Hepatic stellate cell (primary cell): ENCODE measurements around the gene RANGRF.
"Not testable (repeated sequence)": the region's sequence is repeated elsewhere in the genome, so short reads cannot be mapped to it uniquely, and the experiment has no call there.

ENCODE experiments used
- DNase-seq: peaks from one replicate; pipeline ENCODE4 v3.0.0; 2011; ENCODE audit warnings: low spot score

RANGRF gene, protein sequence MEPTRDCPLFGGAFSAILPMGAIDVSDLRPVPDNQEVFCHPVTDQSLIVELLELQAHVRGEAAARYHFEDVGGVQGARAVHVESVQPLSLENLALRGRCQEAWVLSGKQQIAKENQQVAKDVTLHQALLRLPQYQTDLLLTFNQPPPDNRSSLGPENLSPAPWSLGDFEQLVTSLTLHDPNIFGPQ

DNA sequence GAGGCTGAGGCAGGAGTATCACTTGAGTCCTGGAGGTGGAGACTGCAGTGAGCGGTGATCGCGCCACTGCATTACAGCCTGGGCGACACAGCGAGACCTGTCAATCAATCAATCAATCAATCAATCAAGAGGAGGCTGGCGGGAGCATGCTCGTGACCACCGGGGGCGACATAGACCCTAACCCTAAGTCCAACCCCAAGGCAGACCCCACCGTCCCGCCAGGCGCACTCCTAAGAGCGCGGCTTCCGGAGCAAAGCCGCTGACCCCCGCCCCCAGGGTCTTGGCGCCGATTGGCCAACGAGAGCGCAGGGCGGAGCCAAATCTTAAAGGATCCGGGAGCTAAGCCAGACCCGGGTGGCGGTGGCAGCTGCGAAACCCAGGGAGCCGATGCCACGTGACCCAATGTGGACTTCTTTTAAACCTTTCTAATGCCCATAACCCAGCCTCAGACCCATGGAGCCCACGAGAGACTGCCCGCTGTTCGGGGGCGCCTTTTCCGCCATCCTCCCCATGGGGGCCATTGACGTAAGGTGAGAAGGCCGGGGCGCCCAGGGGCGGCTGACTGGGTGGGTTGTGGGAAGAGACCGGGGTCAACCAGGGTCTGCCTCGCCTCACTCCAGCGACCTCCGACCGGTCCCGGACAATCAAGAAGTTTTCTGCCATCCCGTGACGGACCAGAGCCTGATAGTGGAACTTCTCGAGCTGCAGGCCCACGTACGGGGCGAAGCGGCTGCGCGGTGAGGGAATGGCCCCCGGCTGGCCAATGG, at the start of gene RANGRF:
Gene RANGRF (plus strand): TSS at position 335 of the 767 bp plus-strand sequence. CDS start 119 bp downstream, at position 454.
- peak; percentile 98 for DNase-seq

DNA sequence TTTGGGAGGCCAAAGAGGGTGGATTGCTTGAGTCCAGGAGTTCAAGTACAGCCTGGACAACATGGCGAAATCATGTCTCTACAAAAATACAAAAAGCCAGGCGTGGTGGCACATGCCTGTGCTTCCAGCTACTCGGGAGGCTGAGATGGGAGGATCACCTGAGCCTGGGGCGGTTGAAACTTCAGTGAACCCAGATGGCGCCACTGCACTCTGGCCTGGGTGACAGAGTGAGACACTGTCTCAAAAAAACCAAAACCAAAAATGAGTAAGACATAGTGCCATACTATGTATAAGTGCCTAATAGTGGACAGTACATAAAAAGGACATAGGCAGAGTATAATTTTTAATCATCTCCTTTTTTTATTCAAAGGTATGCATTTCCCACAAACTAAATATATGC, 44.6 kb upstream of the RANGRF start:
- DNase-seq, result no peak

DNA sequence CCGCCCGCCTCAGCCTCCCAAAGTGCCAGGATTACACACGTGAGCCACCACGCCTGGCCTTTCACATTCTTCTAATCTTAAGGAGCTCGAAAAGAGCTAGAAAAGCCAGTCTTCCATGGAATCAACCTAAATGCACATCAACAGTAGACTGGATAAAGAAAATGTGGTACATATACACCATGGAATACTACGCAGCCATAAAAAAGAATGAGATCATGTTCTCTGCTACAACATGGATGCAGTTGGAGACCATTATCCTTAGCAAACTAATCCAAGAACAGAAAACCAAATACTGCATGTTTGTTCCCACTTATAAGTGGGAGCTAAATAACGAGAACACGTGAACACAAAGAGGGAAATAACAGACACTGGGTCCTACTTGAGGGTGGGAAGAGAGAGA, 43.7 kb upstream of the RANGRF start:
- no peak for DNase-seq

DNA sequence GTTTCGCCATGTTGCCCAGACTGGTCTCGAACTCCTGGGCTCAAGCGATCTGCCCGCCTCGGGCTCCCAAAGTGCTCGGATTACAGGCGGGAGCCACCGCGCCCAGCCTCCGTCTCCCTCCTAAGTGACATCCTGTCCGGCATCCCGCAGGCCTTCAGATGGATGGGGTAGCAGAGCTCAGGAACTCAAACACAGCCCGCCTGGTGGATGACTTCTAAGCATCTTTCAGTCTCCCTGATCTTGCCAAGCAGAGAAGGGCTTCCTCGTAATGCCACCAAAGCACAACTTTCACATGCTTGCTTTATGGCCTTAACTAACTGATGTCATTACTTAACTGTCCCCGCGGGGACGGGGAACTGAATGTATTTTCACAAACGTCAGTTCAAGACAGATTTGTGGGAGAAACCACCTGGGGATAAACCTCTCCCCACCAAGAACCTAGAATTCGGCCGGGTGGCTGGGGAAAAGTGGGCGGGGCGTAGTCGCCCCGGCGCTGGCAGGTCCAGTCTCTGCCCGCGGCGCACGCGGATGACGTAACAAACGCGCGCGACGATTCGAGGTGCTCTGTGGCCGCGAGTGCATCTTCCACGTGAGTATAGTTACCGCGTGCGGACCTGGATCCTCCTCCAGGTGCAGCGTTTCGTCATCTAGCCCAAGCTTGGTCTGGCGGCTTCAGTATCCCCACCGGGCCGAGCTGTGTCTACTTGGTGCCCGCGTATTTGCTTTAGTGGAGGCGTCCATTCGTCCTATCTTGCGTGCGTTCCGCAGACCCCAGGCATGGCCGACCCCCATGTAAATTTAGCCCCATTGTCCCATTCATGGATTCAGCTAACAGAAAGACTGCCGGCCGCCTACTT, 39.5 kb upstream of the RANGRF start, which contains the start of gene PFAS:
Gene PFAS (plus strand): TSS at position 539 of the 857 bp plus-strand sequence. CDS start 4,649 bp downstream, outside the sequence.
- DNase-seq, result peak; percentile 94

DNA sequence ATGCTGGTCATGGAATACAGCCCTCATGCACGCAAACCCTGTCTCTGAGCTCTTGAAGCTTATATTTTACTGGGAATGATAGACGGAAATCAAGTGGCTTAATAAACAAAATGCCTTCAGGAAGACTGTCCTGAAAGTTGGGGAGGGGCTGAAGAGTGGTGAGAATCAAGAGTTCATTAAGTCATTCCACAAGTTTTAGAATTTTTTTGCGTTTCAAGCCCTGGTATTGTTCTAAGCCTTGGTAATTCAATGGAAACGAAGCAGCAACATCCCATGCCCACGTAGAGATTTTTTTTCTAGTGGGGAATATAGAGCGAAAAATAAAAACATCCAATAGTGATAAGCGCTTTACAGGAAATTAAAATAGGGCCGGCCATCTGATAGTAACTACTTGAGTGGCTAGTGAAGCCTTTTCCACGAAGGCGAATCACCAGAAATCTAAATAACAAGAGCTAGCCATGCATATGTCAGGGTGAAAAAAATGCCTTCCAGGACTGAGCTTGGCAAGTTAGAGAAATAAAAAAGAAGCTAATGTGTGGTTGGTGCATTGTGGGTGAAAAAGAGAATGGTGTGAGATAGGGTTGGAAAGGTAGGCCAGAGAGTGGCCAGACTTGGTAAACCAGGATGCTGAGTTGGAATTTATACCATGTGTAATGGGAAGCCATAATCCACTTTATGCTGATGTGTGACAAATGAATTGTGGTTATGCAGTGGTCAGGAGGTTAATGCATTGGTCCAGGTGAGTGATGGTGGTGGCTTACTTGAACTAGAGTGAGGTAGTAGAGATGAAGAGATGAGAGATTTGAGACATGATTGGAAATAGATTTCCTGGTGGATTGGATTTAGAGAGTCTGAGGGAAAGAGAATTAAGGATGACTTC, 38.6 kb upstream of the RANGRF start:
- no peak for DNase-seq

DNA sequence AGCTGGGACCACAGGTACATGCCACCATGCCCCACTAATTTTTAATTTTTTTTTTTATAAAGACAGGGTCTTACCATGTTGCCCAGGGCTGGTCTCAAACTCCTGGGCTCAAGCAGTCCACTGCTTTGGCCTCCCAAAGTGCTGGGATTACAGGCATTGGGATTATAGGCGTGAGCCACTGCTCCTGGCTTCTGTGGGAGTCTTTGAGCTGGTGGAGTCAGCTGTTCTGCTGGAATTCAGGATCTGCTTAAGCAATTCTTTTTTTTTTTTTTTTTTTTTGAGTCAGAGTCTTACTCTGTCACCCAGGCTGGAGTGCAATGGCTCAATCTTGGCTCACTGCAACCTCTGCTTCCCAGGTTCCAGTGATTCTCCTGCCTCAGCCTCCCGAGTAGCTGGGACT, 37.1 kb upstream of the RANGRF start:
- DNase-seq, result not testable (repeated sequence)

DNA sequence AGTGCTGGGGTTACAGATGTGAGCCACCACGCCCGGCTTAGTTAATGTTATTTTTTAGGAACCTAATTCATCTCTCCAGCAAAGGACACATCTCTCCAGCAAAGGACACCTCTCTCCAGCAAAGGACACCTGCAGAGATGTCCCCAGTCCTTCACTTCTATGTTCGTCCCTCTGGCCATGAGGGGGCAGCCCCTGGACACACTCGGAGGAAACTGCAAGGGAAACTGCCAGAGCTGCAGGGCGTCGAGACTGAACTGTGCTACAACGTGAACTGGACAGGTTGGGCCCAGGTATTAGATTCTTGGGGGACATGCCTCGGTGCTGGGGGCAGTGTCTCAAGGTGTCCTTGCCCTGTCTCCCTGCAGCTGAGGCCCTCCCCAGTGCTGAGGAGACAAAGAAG, 34.7 kb upstream of the RANGRF start:
- peak; percentile 27 for DNase-seq

DNA sequence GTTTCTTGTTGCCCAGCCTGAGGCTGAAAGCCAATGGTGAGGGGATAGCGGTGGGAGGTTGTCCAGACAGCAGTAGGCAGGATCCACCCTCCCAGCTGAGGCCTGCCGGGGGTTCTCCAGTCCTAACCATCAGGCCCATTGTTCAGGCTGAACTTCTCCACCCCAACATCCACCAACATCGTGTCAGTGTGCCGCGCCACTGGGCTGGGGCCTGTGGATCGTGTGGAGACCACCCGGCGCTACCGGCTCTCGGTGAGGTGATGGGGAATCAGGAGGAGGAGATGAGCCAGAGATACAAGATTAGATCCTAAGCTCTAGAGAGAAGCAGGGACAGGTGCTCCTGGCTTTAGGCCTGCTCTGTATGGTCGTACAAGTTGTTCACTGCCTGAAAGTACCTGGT, 33.6 kb upstream of the RANGRF start:
- no peak for DNase-seq

DNA sequence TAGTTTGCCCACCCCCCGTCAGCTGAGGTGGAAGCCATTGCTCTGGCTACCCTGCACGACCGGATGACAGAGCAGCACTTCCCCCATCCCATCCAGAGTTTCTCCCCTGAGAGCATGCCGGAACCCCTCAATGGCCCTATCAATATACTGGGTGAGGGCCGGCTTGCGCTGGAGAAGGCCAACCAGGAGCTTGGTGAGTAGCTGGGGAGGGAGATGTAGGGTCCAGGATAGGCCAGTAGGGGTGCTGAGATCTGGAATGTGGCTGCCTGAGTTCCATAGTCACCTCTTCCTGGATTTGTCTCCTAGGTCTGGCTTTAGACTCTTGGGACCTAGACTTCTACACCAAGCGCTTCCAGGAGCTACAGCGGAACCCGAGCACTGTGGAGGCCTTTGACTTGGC, 33.0 kb upstream of the RANGRF start:
- no peak for DNase-seq

DNA sequence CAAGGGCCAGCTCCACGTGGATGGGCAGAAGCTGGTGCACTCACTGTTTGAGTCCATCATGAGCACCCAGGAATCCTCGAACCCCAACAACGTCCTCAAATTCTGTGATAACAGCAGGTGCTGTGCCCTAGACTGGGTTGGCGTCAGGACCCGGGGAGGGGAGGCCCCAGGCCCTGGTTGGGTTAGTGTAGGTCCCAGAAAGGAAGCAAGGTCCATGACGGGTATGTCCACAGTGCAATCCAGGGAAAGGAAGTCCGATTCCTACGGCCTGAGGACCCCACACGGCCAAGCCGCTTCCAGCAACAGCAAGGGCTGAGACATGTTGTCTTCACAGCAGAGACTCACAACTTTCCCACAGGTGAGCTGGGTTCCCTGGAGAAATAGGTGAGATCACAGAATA, 32.2 kb upstream of the RANGRF start:
- no peak for DNase-seq

DNA sequence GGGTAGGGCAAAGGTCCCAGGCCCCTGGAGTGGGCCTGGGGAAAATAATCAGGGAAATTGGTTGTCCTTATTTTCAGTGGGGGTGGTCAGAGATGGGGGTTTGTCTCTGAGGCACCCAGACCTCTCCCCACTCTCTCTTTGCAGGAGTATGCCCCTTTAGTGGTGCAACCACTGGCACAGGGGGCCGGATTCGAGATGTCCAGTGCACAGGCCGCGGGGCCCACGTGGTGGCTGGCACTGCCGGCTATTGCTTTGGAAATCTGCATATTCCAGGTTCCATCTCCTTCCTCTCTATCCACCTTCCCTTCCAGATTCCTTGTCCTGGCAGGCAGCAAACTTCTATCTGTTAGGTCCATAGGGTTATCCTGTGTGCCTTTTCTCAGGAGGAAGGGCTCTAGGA, 31.8 kb upstream of the RANGRF start:
- no peak for DNase-seq

DNA sequence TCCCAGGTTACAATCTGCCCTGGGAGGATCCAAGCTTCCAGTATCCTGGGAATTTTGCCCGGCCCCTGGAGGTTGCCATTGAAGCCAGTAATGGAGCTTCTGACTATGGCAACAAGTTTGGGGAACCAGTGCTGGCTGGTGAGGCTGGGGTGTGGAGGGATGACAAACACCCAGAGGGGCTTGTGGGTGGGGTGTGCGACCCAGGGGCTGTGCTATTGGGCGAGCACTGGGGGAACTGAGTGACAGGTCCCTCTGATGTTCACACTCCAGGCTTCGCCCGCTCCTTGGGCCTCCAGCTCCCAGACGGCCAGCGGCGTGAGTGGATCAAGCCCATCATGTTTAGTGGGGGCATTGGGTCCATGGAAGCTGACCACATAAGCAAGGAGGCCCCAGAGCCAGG, 30.7 kb upstream of the RANGRF start:
- no peak for DNase-seq

DNA sequence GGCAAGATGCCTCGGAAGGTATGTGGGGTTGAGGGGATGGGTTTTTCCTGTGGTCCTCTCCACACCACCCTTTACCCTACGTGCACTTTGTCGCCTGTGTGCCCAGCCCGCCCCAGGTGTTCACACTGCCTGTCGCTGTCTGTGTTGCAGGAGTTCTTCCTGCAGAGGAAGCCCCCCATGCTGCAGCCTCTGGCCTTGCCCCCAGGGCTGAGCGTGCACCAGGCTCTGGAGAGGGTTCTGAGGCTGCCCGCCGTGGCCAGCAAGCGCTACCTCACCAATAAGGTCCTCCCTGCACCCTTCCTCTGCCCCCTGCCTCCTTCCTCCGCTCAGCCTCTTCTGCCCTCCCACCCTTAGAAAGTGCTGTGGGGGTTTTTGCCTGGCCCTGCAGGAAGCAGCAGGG, 24.1 kb upstream of the RANGRF start:
- no peak for DNase-seq

DNA sequence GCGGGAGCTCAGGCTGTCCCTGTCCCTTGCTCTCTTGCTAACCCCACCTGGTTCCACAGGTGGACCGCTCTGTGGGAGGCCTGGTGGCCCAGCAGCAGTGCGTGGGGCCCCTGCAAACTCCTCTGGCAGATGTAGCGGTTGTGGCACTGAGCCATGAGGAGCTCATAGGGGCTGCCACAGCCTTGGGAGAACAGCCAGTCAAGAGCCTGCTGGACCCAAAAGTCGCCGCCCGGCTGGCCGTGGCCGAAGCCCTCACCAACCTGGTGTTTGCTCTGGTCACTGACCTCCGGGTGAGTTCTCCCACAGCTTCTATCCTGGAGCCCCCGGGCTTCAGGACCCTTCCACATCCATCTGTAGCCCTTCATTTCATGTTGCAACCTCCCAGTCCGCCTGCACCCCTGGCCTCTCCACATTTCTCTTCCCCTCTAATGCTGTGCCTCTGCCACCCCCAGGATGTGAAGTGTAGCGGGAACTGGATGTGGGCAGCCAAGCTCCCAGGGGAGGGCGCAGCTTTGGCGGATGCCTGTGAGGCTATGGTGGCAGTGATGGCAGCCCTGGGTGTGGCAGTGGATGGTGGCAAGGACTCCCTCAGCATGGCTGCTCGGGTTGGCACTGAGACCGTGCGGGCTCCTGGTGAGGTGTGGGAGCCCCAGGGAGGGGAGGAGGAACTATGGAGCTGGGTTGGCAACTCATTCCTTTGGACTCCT, 23.5 kb upstream of the RANGRF start:
- no peak for DNase-seq

DNA sequence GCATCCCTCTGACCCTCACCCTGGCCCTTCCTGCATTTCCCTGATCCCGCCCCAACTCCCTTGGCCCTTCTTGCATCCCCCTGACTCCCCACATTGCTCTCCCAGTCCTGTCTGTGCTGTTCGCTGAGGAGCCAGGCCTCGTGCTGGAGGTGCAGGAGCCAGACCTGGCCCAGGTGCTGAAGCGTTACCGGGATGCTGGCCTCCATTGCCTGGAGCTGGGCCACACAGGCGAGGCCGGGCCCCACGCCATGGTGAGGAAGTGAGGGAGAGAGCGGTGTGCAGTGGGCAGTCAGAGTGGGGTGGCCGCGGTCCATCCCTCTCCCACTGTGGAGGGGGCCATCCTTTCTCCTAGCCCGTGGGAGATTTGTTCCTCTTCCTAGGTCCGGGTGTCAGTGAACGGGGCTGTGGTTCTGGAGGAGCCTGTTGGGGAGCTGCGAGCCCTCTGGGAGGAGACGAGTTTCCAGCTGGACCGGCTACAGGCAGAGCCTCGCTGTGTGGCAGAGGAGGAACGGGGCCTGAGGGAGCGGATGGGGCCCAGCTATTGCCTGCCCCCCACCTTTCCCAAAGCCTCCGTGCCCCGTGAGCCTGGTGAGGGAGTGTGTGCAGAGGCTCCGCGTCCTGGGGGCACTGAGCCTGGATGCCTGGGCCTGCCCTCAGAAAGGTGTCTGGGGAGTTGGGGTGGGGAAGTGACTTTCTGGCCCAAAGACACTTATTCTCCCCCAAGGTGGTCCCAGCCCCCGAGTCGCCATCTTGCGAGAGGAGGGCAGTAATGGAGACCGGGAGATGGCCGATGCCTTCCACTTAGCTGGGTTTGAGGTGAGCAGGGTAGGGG, 21.6 kb upstream of the RANGRF start:
- DNase-seq, result no peak

DNA sequence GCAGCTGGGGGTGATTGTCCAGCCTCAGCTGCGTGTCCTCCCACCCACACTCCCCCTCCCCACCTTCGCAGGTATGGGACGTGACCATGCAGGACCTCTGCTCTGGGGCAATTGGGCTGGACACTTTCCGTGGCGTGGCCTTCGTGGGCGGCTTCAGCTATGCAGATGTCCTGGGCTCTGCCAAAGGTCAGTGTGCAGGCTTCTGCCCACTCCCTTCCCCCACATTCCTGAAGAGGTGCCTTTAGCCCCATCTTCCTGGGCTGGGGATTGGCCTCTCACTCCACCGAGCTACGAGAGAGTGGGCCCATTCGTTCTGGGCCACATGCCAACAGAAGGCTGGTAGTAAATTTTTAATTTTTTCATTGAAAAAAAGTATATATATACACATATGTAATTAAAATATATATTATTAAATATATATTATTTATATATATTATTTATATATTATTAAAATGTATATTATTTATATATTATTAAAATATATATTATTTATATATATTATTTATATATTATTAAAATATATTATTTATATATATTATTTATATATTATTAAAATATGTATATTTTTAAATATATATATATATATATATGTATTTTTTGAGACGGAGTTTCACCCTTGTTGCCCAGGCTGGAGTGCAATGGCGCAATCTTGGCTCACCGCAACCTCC, 20.9 kb upstream of the RANGRF start:
- DNase-seq, result no peak

DNA sequence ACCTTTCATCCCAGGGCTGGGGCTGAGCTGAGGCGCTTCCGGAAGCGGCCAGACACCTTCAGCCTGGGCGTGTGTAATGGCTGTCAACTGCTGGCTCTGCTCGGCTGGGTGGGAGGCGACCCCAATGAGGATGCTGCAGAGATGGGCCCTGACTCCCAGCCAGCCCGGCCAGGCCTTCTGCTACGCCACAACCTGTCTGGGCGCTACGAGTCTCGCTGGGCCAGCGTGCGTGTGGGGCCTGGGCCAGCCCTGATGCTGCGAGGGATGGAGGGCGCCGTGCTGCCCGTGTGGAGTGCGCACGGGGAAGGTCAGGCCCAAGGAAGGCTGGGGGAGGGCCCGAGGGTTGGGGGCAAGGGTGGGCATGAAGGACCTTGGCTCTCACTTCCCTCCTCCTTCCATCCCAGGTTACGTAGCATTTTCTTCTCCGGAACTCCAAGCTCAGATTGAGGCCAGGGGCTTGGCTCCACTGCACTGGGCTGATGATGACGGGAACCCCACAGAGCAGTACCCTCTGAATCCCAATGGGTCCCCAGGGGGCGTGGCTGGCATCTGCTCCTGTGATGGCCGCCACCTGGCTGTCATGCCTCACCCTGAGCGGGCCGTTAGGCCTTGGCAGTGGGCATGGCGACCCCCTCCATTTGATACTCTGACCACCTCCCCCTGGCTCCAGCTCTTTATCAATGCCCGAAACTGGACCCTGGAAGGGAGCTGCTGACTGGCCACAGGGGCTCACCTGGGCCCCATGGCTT, 19.7 kb upstream of the RANGRF start:
- DNase-seq, result no peak

DNA sequence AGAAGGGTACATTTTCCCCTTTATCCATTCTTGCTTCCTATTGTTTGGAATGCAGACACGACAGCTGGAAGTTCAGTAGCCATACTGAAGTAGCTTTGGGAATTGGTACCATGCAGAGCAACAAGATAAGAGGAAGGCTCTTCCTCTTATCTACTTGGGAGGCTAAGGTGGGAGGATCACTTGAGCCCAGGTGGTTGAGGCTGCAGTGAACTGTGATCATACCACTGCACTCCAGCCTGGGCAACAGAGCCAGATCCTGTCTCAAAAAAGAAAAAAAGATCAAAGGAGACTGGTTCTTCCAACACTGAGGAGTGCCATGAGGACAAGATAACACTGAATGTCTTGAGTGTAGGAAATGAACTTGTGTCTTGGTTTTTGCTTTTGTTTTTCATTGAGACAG, 16.0 kb upstream of the RANGRF start:
- DNase-seq, result no peak

DNA sequence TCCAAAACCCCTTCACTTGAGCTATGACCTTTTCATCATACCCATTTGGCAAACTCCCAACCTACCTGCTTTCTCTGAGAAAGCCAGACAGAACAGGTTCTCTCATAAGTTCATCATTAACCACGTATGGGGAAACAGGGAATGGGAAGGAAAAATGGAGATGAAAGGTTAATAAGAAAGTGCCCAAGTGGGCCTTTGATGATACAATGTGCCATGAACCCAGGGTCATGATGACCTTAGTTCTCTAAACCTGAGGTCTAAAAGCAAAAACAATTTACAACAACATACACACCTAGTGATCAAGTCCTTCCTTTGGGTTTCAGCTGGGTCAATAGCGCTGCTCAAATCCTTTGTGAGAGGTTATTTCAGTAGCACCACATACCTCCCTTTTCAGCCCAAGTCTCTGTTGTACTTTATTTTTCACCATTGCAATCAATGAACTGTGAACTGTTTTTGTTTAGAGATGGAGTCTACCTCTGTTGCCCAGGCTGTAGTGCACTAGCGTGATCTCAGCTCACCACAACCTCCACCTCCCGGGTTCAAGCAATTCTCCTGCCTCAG, 14.5 kb upstream of the RANGRF start:
- DNase-seq, result no peak
